Endometrium (tissue), 2 donors: Measurements from ENCODE around the gene HIPK3.
A peak's percentile ranks its signal among the peaks of the same experiment; 100 is the strongest.

ENCODE experiments used
- FAIRE-seq: peaks from 2 replicates; lab custom pipeline; 2012; peaks lifted over from hg19 to GRCh38; lab: Jason Lieb, UNC
- donor health status: control.
- donor health status: control.

Gene HIPK3

DNA sequence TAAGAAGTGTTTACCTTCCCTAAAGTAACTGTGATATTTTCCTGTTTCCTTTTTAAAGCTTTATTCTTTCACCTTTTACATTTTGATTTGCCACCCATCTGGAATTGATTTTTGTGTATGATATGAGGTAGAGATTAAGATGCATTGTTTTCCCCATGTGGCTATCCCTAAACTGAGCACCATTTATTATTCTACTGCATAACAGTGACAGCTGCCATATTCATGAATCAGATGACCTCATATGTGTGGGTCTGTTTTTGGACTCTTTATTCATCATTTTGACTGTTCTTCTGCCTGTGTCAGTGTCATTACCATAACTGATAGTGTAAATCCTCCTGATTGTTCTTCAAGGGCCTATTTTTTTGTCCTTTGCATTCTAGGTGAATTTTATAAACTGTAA, 50.8 kb downstream of the HIPK3 start:
- FAIRE-seq, result no peak

- no peak for FAIRE-seq
Observed at GRCh38 chr11:33309118-33309517, 51.9 kb downstream of the HIPK3 start.

GRCh38 chr11:33310720-33311500, 53.7 kb downstream of the HIPK3 start:
- no peak for FAIRE-seq

- no peak for FAIRE-seq
Observed at GRCh38 chr11:33311680-33312079, 54.5 kb downstream of the HIPK3 start.

GRCh38 chr11:33315822-33316221, 58.6 kb downstream of the HIPK3 start:
- FAIRE-seq, result peak; percentile 87

DNA sequence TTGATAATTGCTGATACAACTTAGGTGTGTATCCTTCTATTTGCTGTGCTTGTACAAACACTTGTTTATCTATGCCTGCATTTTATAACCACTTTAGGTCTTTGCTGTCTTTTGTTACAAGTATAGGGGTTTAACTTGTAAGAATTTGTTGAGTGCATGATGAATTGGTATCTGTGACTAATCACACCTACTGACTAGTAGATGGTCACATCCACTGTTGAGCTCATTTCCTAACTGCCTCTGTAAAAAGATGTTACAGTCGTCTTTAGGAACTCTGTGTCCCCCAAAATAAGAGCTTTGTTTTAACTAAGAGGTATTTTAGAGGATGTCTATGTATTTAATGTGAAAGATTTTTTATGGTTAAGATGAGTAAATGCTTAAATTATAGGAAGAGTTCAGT, 60.5 kb downstream of the HIPK3 start:
- no peak for FAIRE-seq

DNA sequence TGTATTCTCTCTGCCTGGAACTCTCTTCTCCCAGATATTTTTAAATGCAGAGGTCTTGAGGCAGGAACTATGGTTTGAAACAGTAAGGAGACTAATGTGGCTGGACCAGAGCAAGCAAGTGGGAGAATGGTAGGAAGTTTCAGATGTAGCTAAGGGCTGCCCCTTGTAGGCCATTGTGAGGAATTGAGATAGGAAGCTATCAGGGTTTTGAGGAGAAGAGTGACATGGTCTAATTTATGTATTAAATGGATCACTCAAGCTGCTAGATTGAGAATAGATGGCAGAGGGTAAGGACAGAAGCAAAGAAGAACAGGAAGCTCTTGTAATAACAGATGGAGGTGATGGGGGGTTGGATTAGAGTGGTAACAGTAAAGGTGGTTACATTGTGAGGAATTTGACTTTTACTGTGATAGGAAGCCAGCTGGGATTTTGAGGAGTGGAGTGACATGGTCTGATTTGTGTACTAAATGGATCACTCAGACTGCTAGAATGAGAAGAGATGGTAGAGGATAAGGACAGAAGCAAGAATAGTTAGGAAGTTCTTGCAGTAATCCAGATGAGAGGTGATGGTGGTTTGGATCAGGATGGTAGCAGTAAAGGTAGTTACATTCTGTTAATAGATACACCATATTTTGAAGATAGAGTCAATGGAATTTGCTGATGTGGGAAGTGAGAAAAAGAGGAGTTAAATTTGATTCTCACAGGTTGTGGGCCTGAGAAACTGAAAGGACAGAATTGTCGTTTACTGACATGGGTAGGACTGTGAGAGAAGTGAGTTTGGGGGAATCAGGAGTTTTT, 63.0 kb downstream of the HIPK3 start:
- FAIRE-seq, result no peak

- FAIRE-seq, result no peak
Observed at GRCh38 chr11:33320814-33321330, 63.7 kb downstream of the HIPK3 start.

- FAIRE-seq, result no peak
Observed at GRCh38 chr11:33321422-33321821, 64.2 kb downstream of the HIPK3 start.

GRCh38 chr11:33323421-33323820, 66.2 kb downstream of the HIPK3 start:
- no peak for FAIRE-seq

- no peak for FAIRE-seq
Observed at GRCh38 chr11:33324302-33324985, 67.3 kb downstream of the HIPK3 start.

GRCh38 chr11:33325451-33325850, 68.3 kb downstream of the HIPK3 start:
- no peak for FAIRE-seq

- FAIRE-seq, result no peak
Observed at GRCh38 chr11:33329705-33330329, 72.6 kb downstream of the HIPK3 start.

DNA sequence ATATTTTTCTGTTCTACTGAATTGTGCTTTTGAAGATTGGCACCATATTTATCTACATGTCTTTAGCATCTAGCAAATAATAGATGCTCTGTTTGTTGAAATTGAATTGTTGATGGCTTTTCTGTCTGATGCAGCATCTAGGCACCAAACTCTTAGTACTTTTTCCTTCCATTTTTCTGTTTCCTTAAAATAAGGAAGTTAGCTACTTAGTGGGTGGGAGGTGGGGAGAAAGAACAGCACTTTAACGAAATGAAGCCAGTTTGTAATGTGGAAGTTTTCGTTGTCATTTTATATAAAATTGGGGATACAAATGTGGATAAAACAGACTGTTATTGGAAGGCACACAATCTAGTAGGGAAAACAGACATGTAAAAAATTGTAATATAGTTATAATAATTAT, 76.6 kb downstream of the HIPK3 start:
- no peak for FAIRE-seq

DNA sequence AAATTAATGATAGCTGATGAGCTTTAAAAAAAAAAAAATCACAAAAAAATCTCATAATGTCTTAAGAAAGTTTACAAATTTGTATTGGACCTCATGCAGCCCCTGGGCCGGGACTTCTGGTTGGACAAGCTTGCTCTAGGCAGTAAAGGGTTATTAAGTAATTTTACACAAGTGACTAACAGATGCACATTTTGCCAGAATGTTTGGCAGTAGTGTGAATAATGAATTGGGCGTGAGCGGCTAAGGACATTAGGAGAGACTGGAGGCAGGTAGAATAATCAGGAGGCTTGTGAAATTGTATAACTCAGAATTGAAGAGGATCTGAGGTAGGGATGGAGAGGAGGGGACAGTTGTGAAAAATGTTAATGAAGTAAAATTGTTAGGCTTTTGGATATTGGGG, 77.4 kb downstream of the HIPK3 start:
- FAIRE-seq, result no peak

DNA sequence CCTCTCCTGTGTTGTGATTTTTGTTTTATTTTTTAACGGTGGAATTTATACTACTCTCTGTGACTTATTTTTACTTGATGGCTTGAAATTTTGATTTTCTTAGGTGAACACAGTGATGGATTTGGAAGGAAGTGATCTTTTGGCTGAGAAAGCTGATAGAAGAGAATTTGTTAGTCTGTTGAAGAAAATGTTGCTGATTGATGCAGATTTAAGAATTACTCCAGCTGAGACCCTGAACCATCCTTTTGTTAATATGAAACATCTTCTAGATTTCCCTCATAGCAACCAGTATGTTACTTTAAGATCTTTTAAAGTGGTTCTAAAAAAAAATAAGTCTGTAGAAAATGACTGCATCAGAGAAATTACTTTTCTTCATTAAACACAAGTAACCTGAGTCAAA, 82.1 kb downstream of the HIPK3 start:
- FAIRE-seq, result no peak

GRCh38 chr11:33344611-33345010, 87.4 kb downstream of the HIPK3 start:
- FAIRE-seq, result no peak

GRCh38 chr11:33347490-33348125, 90.4 kb downstream of the HIPK3 start:
- no peak for FAIRE-seq

- FAIRE-seq, result no peak
Observed at GRCh38 chr11:33350287-33350686, 93.1 kb downstream of the HIPK3 start.

- no peak for FAIRE-seq
Observed at GRCh38 chr11:33358150-33358831, 101.1 kb downstream of the HIPK3 start.

GRCh38 chr11:33360642-33361041, 103.5 kb downstream of the HIPK3 start:
- no peak for FAIRE-seq
